GM12878 (cell line): ENCODE results near the gene NOTCH1. TPM values are rescaled to one million over a fixed set of nuclear protein-coding genes. Genes with fewer than 3 reads are reported as not detected.

Source experiments
- ATAC-seq: fragments of 200-7000 bp; cut with Tn5 transposase; 3 replicates; pipeline ENCODE4 v1.9.1; 2020; ENCODE audit warnings: mild to moderate bottlenecking, moderate library complexity
- BruUV-seq: library from RNA; stranded (reverse); fragments of 400-500 nt; replicated peaks from 2 replicates; lab custom pipeline; 2021; lab: Mats Ljungman, UMichigan
- CTCF ChIA-PET: fragments of 300-600 bp; sonication (Branson Sonifier 250); formaldehyde crosslinking; extraction: SDS; loops from one replicate; lab custom pipeline; 2021; ENCODE audit warnings: inconsistent platforms; lab: Yijun Ruan, JAX
- POLR2A ChIA-PET: fragments of 350-600 bp; formaldehyde crosslinking; extraction: SDS; loops from one replicate; lab custom pipeline; 2021; ENCODE audit warnings: inconsistent platforms; lab: Charles Lee
- RAD21 ChIA-PET: fragments of 300-600 bp; sonication (Branson Sonifier 250); formaldehyde crosslinking; loops from one replicate; lab custom pipeline; 2023; ENCODE audit warnings: antibody characterized with exemption; ENCODE audit not compliant: unreplicated experiment; lab: Charles Lee
- SMC1A ChIA-PET: fragments of 300-600 bp; sonication (Branson Sonifier 250); formaldehyde crosslinking; loops from one replicate; lab custom pipeline; 2023; ENCODE audit not compliant: unreplicated experiment, uncharacterized antibody; lab: Charles Lee
- DNase-seq: peaks from one replicate; pipeline ENCODE4 v3.0.0-alpha.2; 2011; ENCODE audit warnings: low read depth, low spot score
- FAIRE-seq: peaks from 3 replicates; lab custom pipeline; 2011; peaks lifted over from hg19 to GRCh38; lab: Jason Lieb, UNC
- H2AFZ ChIP-seq: 2 replicates; pipeline ENCODE4 v1.6.0; 2011; ENCODE audit warnings: low read depth, low read length, control low read depth; ENCODE audit not compliant: control insufficient read depth
- H3K27ac ChIP-seq: 2 replicates; pipeline ENCODE4 v1.5.1; 2011; ENCODE audit warnings: control low read depth; ENCODE audit not compliant: control insufficient read depth, insufficient read depth
- H3K27me3 ChIP-seq, 2 experiments: replicated peaks in 1 of 2; 2 replicates each; pipeline versions ENCODE4 v1.6.0 to v1.6.1; 2011; ENCODE audit warnings: low read length in 1 of 2; ENCODE audit not compliant: control insufficient read depth in 2 of 2, insufficient read depth in 2 of 2
- H3K36me3 ChIP-seq, 2 experiments: 2 replicates each; pipeline ENCODE4 v1.5.1; 2011; ENCODE audit warnings: low read length in 1 of 2; ENCODE audit not compliant: control insufficient read depth in 2 of 2, insufficient read depth in 2 of 2
- H3K4me1 ChIP-seq: 2 replicates; pipeline ENCODE4 v1.6.1; 2011; ENCODE audit warnings: mild to moderate bottlenecking, low read length, moderate library complexity, mixed read lengths; ENCODE audit not compliant: control insufficient read depth, insufficient read depth
- H3K4me2 ChIP-seq: 2 replicates; pipeline ENCODE4 v1.6.0; 2011; ENCODE audit warnings: control low read depth; ENCODE audit not compliant: control insufficient read depth, insufficient read depth
- H3K4me3 ChIP-seq: fragments of 200-600 bp; sonication (generic); 2 replicates; pipeline ENCODE4 v1.5.1; 2016
- H3K79me2 ChIP-seq: 2 replicates; pipeline ENCODE4 v1.6.0; 2011; ENCODE audit warnings: low read length; ENCODE audit not compliant: control insufficient read depth, insufficient read depth
- H3K9ac ChIP-seq: 2 replicates; pipeline ENCODE4 v1.8.0; 2011; ENCODE audit warnings: low read length, control low read depth, mixed read lengths; ENCODE audit not compliant: control insufficient read depth, insufficient read depth
- H3K9me3 ChIP-seq: replicated peaks from 3 replicates; pipeline ENCODE4 v1.5.1; 2011; ENCODE audit warnings: mild to moderate bottlenecking, low read length; ENCODE audit not compliant: control insufficient read depth, insufficient read depth
- H4K20me1 ChIP-seq: 2 replicates; pipeline ENCODE4 v1.6.0; 2011; ENCODE audit not compliant: control insufficient read depth, insufficient read depth
- ATF7 ChIP-seq: fragments of 450-650 bp; IDR thresholded peaks from 2 replicates; pipeline ENCODE4 v1.6.1; 2016; ENCODE audit warnings: low read depth, mild to moderate bottlenecking
- CBX5 ChIP-seq: sonication (generic); IDR thresholded peaks from 2 replicates; pipeline ENCODE4 v1.6.1; 2016; ENCODE audit warnings: low read depth, moderate library complexity, mild to moderate bottlenecking, inconsistent platforms
- CHD4 ChIP-seq: fragments of 200-600 bp; sonication (generic); IDR thresholded peaks from 2 replicates; pipeline ENCODE4 v1.6.1; 2016; ENCODE audit warnings: mild to moderate bottlenecking
- CREB1 ChIP-seq: IDR thresholded peaks from 2 replicates; pipeline ENCODE4 v1.6.1; 2012; ENCODE audit warnings: low read depth, mild to moderate bottlenecking, inconsistent platforms
- DPF2 ChIP-seq: fragments of 450-650 bp; IDR thresholded peaks from 2 replicates; pipeline ENCODE4 v1.6.1; 2017; ENCODE audit warnings: mild to moderate bottlenecking
- EED ChIP-seq: sonication (generic); IDR thresholded peaks from 2 replicates; pipeline ENCODE4 v1.6.1; 2016; ENCODE audit warnings: antibody characterized with exemption, low read depth
- EGR1 ChIP-seq, 2 experiments: IDR thresholded peaks; 1 replicate in 1 of 2; 2 replicates in 1 of 2; pipeline ENCODE4 v1.6.1; 2011 to 2012; ENCODE audit warnings: low read depth in 2 of 2, low read length in 2 of 2, borderline replicate concordance in 1 of 2, mild to moderate bottlenecking in 1 of 2, moderate library complexity in 1 of 2
- ETV6 ChIP-seq, 2 experiments: fragments of 450-650 bp in 1 of 2; IDR thresholded peaks in 1 of 2; conservative IDR thresholded peaks in 1 of 2; 2 replicates each; pipeline ENCODE4 v1.6.1; 2014; ENCODE audit warnings: antibody characterized with exemption in 1 of 2, borderline replicate concordance in 1 of 2, low read depth in 1 of 2, mild to moderate bottlenecking in 1 of 2, moderate library complexity in 1 of 2
- IKZF1 ChIP-seq: fragments of 450-650 bp; conservative IDR thresholded peaks from 2 replicates; pipeline ENCODE4 v1.6.1; 2017; ENCODE audit warnings: antibody characterized with exemption, mild to moderate bottlenecking
- NBN ChIP-seq: fragments of 450-650 bp; IDR thresholded peaks from 2 replicates; pipeline ENCODE4 v1.6.1; 2016
- POLR2A ChIP-seq: IDR thresholded peaks from 2 replicates; pipeline ENCODE4 v1.6.1; 2011; ENCODE audit warnings: low read depth, mild to moderate bottlenecking, low read length
- RAD51 ChIP-seq: fragments of 450-650 bp; IDR thresholded peaks from 2 replicates; pipeline ENCODE4 v1.6.1; 2016; ENCODE audit warnings: moderate library complexity, mild to moderate bottlenecking, inconsistent platforms
- RELA ChIP-seq: fragments of 450-650 bp; IDR thresholded peaks from 2 replicates; pipeline ENCODE4 v1.8.0; 2014; ENCODE audit warnings: borderline replicate concordance; ENCODE audit not compliant: partially characterized antibody
- SMARCA5 ChIP-seq: fragments of 450-650 bp; IDR thresholded peaks from 2 replicates; pipeline ENCODE4 v1.6.1; 2017; ENCODE audit warnings: mild to moderate bottlenecking
- ZNF384 ChIP-seq: IDR thresholded peaks from 2 replicates; pipeline ENCODE4 v1.6.1; 2012; ENCODE audit warnings: low read depth, mild to moderate bottlenecking, low read length, improper control_type of control experiment, borderline replicate concordance
- WGBS: methylation state at CpG from one replicate; pipeline ENCODE4 v1.1.6; 2016; ENCODE audit warnings: low lambda C conversion rate; ENCODE audit not compliant: insufficient replicate concordance, insufficient coverage; ENCODE audit errors: missing lambda C conversion rate; 5-methylcytosine and 5-hydroxymethylcytosine counted together
- in situ Hi-C: fragments of 300-500 bp; cut with MboI; formaldehyde crosslinking; loops from 9 replicates; pipeline ENCODE4 v1.14.3; 2018; ENCODE audit warnings: mixed read lengths
- intact Hi-C: fragments of 100-400 bp; cut with micrococcal nuclease; formaldehyde crosslinking; loops from one replicate; pipeline ENCODE4 v1.14.2; 2022; ENCODE audit not compliant: unreplicated experiment
- polyA plus RNA-seq, 11 experiments: library from polyadenylated mRNA; depleted of rRNA in 4 of 11; unstranded in 6 of 11; stranded (reverse) in 5 of 11; fragments of >200 nt; fragmentation: Nextera tagmentation in 4 of 11; fragmentation: Illumina TruSeq in 1 of 11; extraction: Ambion mirVana in 4 of 11; extraction: Trizol in 1 of 11; gene quantifications; 1 replicate in 1 of 11; 2 replicates in 10 of 11; pipeline versions ENCODE4 v1.2.1 to v1.2.3, GENCODE V29; 2011 to 2016; ENCODE audit warnings: inconsistent platforms in 2 of 11, missing spikeins in 2 of 11, low read depth in 1 of 11
- total RNA-seq, 4 experiments: library from RNA; depleted of rRNA in 3 of 4; stranded (reverse); fragments of >200 nt in 3 of 4; fragmentation: Illumina TruSeq in 1 of 4; extraction: Trizol in 1 of 4; gene quantifications; 2 replicates each; pipeline versions ENCODE4 v1.2.1 to v1.2.3, GENCODE V29; 2013 to 2021
- TF ChIP-seq, protein P1 (sequence below): fragments of 450-650 bp; IDR thresholded peaks from 2 replicates; pipeline ENCODE4 v1.6.1; 2017; ENCODE audit warnings: low read depth, mild to moderate bottlenecking, moderate library complexity
- TF ChIP-seq, protein P2 (sequence below): IDR thresholded peaks from 2 replicates; pipeline ENCODE4 v1.6.1; 2011; ENCODE audit warnings: borderline replicate concordance, low read depth, mild to moderate bottlenecking, moderate library complexity, low read length; ENCODE audit not compliant: insufficient read depth, poor library complexity, severe bottlenecking
- TF ChIP-seq, protein P3 (sequence below): fragments of 450-650 bp; IDR thresholded peaks from 2 replicates; pipeline ENCODE4 v1.6.1; 2016; ENCODE audit warnings: mild to moderate bottlenecking

Gene NOTCH1
- total and polyA plus RNA-seq, 10 of the 15 experiments (the other 5 are each of a cell fraction or from before 2014, with no cell fraction given) = 0.02 to 40.0 (median 3.7) TPM

DNA sequence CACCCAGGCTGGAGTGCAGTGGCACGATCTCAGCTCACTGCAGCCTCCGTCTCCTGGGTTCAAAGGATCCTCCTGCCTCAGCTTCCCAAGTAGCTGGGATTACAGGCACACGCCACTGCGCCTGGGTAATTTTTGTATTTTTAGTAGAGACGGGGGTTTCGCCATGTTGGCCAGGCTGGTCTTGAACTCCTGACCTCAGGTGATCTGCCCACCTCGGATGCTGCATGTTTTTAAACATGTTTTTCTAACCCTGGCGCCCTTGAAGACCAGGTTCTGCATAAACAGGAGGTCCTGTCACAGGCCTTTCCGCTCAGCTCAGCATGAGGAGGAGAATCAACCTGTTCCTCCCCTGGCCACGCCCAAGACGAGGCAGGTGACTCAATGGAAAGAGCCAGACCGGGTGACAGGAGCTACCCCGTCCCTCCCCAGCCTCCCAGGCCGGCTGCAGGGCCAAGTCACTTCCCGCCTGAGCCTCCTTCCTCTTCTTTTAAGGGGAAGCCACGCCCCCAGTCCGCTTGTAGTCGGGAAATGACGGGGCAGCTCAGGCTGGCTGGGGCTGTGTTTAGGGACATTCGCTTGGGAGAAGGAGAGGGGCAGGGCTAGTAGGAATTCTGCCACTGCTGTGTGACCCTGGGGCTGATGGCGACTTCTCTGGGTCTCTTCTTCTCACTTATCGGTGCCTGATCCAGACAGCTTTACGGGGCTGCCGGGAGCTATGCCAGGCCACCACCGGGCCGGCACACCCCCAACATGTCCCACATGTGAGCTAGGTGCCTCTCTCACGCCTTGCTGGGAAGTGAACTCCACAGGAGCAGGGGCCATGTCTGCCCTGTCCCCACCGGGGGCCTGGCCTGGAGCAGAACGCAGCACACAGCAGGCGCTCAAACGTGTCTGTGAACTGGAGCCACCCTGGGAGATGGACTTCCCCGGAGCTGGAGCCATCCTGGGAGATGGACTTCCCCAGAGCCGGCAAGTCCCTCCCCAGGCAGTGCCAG, 6.1 kb downstream of the NOTCH1 start:
- FAIRE-seq = peak; percentile 94
- SMC1A ChIA-PET = interaction anchor here (0.7 to 3.5 kb wide), 14 partner anchors 10 to 92 kb away, joined by 3 to 24 read pairs (median 4); no protein-coding TSS in a partner anchor
- TF ChIP-seq SMARCA5 (peak; percentile 59; the same call in 1 of the 2 replicates), EED (peak; percentile 21), NBN (peak; percentile 13; the same call in 1 of the 2 replicates), CBX5 (no peak), ETV6 (conservative IDR thresholded peaks at IDR 0.05 in 1 of 2, IDR thresholded peaks at IDR 0.05 in 1 of 2; ENCODE audit: borderline replicate concordance in 1 of 2, low read depth in 1 of 2) (peak in 1 of 2 experiments; percentile 34; a peak in 1 of 4 replicates), ATF7 (peak; percentile 55), RELA (no peak), CREB1 (0 out of 2 replicates have a peak, but pooled peaks have one; percentile 32), IKZF1 (peak; percentile 54), RAD51 (peak; percentile 48; the same call in 1 of the 2 replicates), EGR1 (IDR thresholded peaks at IDR 0.05; ENCODE audit: borderline replicate concordance in 1 of 2, low read depth in 2 of 2, low read length in 2 of 2) (peak in 1 of 2 experiments; percentile 3; a peak in 1 of 3 replicates), CHD4 (no peak), DPF2 (0 out of 2 replicates have a peak, but pooled peaks have one; percentile 30), POLR2A (peak; percentile 50; the same call in 1 of the 2 replicates), ZNF384 (peak; percentile 27; the same call in 1 of the 2 replicates)
- TF ChIP-seq, protein P1, sequence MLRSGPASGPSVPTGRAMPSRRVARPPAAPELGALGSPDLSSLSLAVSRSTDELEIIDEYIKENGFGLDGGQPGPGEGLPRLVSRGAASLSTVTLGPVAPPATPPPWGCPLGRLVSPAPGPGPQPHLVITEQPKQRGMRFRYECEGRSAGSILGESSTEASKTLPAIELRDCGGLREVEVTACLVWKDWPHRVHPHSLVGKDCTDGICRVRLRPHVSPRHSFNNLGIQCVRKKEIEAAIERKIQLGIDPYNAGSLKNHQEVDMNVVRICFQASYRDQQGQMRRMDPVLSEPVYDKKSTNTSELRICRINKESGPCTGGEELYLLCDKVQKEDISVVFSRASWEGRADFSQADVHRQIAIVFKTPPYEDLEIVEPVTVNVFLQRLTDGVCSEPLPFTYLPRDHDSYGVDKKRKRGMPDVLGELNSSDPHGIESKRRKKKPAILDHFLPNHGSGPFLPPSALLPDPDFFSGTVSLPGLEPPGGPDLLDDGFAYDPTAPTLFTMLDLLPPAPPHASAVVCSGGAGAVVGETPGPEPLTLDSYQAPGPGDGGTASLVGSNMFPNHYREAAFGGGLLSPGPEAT = peak; percentile 12
- TF ChIP-seq, protein P2, sequence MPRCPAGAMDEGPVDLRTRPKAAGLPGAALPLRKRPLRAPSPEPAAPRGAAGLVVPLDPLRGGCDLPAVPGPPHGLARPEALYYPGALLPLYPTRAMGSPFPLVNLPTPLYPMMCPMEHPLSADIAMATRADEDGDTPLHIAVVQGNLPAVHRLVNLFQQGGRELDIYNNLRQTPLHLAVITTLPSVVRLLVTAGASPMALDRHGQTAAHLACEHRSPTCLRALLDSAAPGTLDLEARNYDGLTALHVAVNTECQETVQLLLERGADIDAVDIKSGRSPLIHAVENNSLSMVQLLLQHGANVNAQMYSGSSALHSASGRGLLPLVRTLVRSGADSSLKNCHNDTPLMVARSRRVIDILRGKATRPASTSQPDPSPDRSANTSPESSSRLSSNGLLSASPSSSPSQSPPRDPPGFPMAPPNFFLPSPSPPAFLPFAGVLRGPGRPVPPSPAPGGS = no peak
- TF ChIP-seq, protein P3, sequence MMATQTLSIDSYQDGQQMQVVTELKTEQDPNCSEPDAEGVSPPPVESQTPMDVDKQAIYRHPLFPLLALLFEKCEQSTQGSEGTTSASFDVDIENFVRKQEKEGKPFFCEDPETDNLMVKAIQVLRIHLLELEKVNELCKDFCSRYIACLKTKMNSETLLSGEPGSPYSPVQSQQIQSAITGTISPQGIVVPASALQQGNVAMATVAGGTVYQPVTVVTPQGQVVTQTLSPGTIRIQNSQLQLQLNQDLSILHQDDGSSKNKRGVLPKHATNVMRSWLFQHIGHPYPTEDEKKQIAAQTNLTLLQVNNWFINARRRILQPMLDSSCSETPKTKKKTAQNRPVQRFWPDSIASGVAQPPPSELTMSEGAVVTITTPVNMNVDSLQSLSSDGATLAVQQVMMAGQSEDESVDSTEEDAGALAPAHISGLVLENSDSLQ = peak; percentile 11; the same call in 1 of the 2 replicates

More for the DNA sequence above, 6.1 kb downstream of the NOTCH1 start:
- Histone ChIP-seq H2AFZ (no peak overlapping the region), H3K4me2 (peak overlapping the region; percentile 85), H3K9ac (peak overlapping the region; percentile 26; the same call in 1 of the 2 replicates), H3K4me1 (peaks cover 56% of the 10 kb centered on the region), H3K27me3 (no peaks in the 10 kb centered on the region), H3K79me2 (peaks cover 51% of the 10 kb centered on the region), H3K4me3 (peak overlapping the region; percentile 13), H4K20me1 (peaks cover 7% of the 10 kb centered on the region), H3K36me3 (peaks cover 0 to 9% of the 10 kb centered on the region in 2 experiments; a peak in 2 of 4 replicates), H3K9me3 (no peaks in the 10 kb centered on the region), H3K27ac (peak overlapping the region; percentile 64)
- intact Hi-C loops (no loop called here), in situ Hi-C loops (no loop called here)
- ChIA-PET CTCF (interaction anchor here (0.8 to 3.6 kb wide), 12 partner anchors 9 to 95 kb away, joined by 3 to 27 read pairs (median 6); no protein-coding TSS in a partner anchor), RAD21 (interaction anchor here (0.7 to 3.0 kb wide), 14 partner anchors 10 to 92 kb away, joined by 3 to 24 read pairs (median 4); no protein-coding TSS in a partner anchor), POLR2A (interaction anchor here (0.7 to 3.0 kb wide), 8 partner anchors 9 to 105 kb away, joined by 3 to 22 read pairs (median 6); no protein-coding TSS in a partner anchor)
- 14% methylated on average over 33 of the region's 33 CpGs for WGBS
- BruUV-seq = no TSS peak
- DNase-seq (peak; percentile 70), ATAC-seq (peak; percentile 84)
